GM12878 (cell line): ENCODE measurements around the gene JADE1. TPM values are rescaled to one million over a fixed set of nuclear protein-coding genes. Genes with fewer than 3 reads are reported as not detected.

ENCODE experiments used
- BCLAF1 ChIP-seq: fragments of 450-650 bp; IDR thresholded peaks from 2 replicates; pipeline ENCODE4 v1.6.1; 2017; ENCODE audit warnings: antibody characterized with exemption, mild to moderate bottlenecking, moderate library complexity
- EGR1 ChIP-seq, 2 experiments: IDR thresholded peaks; 1 replicate in 1 of 2; 2 replicates in 1 of 2; pipeline ENCODE4 v1.6.1; 2011 to 2012; ENCODE audit warnings: low read depth in 2 of 2, low read length in 2 of 2, borderline replicate concordance in 1 of 2, mild to moderate bottlenecking in 1 of 2, moderate library complexity in 1 of 2
- PBX3 ChIP-seq: IDR thresholded peaks from 2 replicates; pipeline ENCODE4 v1.6.1; 2011; ENCODE audit warnings: mild to moderate bottlenecking, low read depth, low read length, moderate library complexity; ENCODE audit not compliant: insufficient replicate concordance
- TCF3 ChIP-seq: IDR thresholded peaks from 2 replicates; pipeline ENCODE4 v1.6.1; 2012; ENCODE audit warnings: low read depth, mild to moderate bottlenecking, low read length, borderline replicate concordance; ENCODE audit not compliant: insufficient read depth
- ZBTB33 ChIP-seq: fragments of 450-650 bp; IDR thresholded peaks from 2 replicates; pipeline ENCODE4 v1.6.1; 2017; ENCODE audit warnings: mild to moderate bottlenecking
- ZNF592 ChIP-seq: fragments of 450-650 bp; IDR thresholded peaks from 2 replicates; pipeline ENCODE4 v1.6.1; 2017; ENCODE audit warnings: mild to moderate bottlenecking, moderate library complexity
- polyA plus RNA-seq, 11 experiments: library from polyadenylated mRNA; depleted of rRNA in 4 of 11; unstranded in 6 of 11; stranded (reverse) in 5 of 11; fragments of >200 nt; fragmentation: Nextera tagmentation in 4 of 11; fragmentation: Illumina TruSeq in 1 of 11; extraction: Ambion mirVana in 4 of 11; extraction: Trizol in 1 of 11; gene quantifications; 1 replicate in 1 of 11; 2 replicates in 10 of 11; pipeline versions ENCODE4 v1.2.1 to v1.2.3, GENCODE V29; 2011 to 2016; ENCODE audit warnings: inconsistent platforms in 2 of 11, missing spikeins in 2 of 11, low read depth in 1 of 11
- total RNA-seq, 4 experiments: library from RNA; depleted of rRNA in 3 of 4; stranded (reverse); fragments of >200 nt in 3 of 4; fragmentation: Illumina TruSeq in 1 of 4; extraction: Trizol in 1 of 4; gene quantifications; 2 replicates each; pipeline versions ENCODE4 v1.2.1 to v1.2.3, GENCODE V29; 2013 to 2021

JADE1 gene
- total and polyA plus RNA-seq, 10 of the 15 experiments (the other 5 are each of a cell fraction or from before 2014, with no cell fraction given) = 5.9 to 27.2 (median 15.8) TPM

GRCh38 chr4:128856246-128856645 lies 46.7 kb downstream of the JADE1 start (continued):
- TF ChIP-seq ZNF592 = no peak
- TF ChIP-seq TCF3 = no peak
- no peak for TF ChIP-seq BCLAF1
- TF ChIP-seq ZBTB33 = no peak
- no peak for TF ChIP-seq EGR1 (IDR thresholded peaks at IDR 0.05; ENCODE audit: borderline replicate concordance in 1 of 2, low read depth in 2 of 2, low read length in 2 of 2)
- TF ChIP-seq PBX3 = no peak
